Glomerular visceral epithelial cell (primary cell): Measurements from ENCODE around the gene KRTAP13-3.

Source experiments
- DNase-seq: peaks from one replicate; pipeline ENCODE4 v3.0.0-alpha.2; 2016; ENCODE audit errors: extremely low spot score

The KRTAP13-3 gene, protein sequence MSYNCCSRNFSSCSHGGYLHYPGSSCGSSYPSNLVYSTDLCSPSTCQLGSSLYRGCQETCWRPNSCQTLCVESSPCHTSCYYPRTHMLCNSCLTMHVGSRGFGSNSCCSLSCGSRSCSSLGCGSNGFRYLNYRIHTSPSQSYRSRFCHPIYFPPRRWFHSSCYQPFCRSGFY

DNA sequence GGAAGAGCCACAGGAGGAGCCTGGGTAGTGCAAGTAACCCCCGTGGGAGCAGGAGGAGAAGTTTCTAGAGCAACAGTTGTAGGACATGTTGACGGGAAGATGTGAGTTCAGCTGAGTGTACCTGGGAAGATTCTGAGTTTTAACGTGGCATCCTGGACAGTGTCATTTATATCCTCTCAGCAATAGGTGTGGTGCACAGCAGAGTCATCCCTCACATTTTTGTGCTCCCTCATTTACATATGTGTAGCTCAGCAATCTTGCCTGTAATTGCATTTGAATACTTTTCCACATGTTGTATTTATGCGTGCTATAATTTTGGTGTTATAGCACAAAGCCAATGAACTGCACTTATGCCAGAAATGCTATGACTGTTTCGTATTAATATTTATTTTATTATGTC, at the start of gene KRTAP13-3:
Gene KRTAP13-3, minus strand, starts transcription at position 101 of the 400 bp plus-strand sequence. Its CDS starts 14 bp downstream, at position 87.
- no peak for DNase-seq

DNA sequence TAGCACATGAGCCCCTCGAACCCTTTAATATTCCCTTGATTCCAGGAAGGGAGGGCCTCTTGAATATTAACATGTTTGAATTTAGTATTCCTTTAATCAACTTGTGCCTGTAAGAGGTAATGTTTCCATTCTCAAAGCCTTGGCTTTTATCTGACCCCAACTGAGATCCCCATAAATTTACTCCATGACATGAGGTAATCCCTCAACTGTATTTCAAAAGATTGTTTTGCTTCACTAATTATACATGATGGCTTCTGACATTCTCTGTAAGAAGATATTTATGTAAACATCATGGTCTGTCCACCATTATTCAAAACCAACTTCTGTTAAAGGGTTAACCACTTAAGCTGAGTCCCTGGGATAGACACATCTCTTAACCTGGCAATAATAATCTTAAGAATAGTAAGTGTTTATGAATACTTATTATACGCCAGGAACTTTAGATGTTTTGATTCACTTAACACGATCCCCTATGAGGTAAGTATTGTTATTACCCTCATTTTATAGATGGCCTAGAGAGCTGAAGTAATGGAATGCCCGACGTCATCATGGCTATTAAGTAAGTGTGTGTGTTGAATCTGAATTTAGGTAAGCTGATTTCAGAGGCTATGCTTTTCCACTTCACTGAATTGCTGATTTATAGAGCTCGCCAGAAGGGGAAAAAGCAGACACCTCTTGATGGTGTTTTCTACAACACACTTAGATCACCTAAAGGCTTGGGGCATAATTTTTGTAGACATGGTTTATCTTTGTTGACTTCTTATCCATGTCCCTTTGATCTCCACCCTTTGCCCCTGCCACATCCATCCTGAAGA, 43.4 kb upstream of the KRTAP13-3 start:
- no peak for DNase-seq

DNA sequence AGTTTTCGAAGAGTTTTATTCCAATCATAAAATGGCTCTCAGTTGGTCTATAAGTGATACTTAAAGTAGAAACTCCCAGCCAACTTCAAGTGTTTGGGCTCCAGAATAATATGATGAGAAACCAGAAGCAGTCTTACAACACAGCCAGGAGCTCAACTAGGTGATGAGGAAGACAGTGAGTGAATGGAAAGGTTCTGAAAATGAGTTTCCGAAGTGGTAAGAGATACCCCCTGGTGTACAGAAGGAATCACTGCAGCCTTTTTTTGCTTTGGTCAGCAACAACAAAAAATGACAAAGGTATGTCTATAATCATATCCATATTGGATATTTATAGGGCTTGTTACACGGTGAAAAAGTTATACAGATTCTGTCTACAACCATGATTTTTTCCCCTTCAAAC, 38.0 kb upstream of the KRTAP13-3 start:
- no peak for DNase-seq

DNA sequence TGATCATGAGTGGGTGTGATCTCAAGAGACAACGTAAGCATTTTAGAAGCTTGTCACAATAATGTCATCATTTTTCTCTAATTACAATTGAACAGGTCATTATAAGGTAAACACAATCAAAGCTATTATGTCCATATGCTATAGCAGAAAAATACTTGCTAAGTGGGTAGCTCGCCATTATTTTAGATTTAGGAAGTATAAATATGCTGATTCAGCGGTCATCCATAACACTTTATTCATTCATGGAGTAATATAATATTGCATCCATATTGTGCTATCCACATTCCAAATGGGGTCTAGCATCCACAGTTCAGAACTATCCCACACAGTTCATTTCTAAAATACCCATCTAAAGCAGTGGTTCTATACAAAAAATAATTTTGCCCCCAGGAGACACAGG, 22.8 kb upstream of the KRTAP13-3 start:
- DNase-seq = no peak

DNA sequence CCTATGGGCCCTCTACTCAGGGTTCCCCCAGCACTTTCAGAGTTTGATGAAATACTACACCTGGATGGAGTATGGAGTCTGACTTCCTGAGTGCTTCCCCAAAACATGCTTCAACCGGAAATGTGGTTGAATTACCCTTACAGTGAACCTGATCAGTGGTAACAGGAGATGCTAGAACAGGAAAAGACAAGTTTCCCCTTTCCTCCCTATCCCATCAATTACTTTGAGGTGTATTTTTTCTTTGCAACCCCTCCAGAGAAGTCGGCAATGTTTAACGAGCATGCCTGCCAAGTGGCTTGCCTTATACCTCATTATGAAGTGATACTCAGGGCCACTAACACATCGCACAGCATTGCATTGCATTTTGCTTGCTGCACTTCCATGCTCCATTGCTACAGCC, 21.3 kb upstream of the KRTAP13-3 start:
- no peak for DNase-seq

DNA sequence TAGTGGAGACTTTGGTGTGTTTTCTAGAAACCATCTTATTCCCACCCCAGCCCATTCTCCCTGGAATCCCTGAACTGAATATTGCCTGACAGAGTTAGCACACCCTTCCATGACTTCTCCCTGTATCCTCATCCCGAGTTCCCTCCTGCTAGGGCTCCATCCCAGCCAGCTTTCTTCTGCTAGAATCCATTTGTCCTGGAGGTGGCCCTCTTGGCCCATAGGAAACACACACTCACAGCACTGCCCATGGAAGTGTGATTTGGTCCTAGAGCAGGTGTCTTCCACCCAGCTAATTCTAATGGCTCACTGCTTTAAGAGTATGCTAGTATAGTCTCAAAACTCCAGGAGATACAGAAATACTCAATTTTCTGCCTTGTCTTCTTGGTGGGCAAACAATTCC, 18.5 kb upstream of the KRTAP13-3 start:
- no peak for DNase-seq

DNA sequence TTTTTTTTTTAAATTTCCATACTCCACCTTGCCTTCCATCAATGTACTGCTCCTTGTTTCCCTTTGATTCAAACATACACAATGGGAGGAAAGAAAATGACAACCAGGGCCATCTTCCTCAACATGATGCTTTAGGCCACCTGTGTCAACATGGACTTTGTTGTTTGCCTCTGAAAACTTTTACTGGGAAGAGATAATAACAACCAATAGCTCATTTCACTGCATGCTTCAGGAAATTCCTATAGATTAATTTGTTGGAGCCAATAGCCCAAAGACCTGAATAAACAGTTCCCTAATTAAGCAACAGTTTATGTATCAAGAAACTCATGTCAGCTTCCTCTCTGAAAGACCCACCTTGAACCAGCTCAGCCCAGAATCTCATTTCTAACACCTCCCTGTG, 17.5 kb upstream of the KRTAP13-3 start:
- DNase-seq = no peak

DNA sequence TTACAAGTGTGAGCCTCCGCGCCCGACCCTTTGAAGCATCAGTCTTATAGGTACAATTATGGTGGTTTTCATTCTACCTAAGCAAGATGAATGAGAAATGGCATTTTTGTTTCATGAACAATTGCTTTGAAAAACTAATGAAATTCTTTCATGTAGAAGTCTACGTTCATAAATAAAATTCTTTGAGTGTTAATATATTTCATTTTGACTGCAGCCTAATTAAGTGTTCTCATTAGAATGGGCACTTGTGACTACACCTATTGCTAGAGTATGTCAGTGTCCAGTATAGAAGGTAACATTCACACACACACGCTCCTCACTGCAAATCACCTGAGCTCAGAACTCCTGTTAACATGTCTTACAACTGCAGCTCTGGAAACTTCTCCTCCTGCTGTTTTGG, 14.2 kb upstream of the KRTAP13-3 start, which contains the start of gene KRTAP15-1:
Gene KRTAP15-1, plus strand, starts transcription at position 301 of the 400 bp plus-strand sequence. Its CDS starts 53 bp downstream, at position 354.
- DNase-seq = no peak

DNA sequence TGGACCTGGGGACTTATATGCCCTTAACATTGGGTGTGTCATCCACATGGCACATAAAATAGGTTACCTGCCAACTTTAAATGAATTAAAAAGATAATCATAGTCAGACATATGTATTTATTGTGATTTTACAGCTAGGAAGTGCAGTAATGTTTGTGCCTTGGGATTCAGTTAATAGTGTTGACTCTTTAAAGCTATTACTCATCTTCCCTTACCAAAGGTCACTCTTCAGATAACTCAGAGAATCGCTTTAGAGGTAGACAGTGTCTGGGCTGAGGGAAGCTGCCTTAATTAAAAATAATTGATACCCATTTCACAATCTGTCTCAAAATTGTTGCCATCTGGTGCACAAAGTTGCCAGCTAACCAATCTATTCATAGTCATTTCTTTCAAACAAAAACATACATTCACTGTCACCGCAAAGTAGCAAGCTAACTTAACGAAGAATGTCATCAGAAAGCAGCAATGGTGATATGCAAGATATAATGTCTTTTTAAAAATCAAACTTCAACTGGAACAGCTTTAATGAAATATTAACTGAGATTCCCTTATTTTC, 11.4 kb upstream of the KRTAP13-3 start:
- no peak for DNase-seq

DNA sequence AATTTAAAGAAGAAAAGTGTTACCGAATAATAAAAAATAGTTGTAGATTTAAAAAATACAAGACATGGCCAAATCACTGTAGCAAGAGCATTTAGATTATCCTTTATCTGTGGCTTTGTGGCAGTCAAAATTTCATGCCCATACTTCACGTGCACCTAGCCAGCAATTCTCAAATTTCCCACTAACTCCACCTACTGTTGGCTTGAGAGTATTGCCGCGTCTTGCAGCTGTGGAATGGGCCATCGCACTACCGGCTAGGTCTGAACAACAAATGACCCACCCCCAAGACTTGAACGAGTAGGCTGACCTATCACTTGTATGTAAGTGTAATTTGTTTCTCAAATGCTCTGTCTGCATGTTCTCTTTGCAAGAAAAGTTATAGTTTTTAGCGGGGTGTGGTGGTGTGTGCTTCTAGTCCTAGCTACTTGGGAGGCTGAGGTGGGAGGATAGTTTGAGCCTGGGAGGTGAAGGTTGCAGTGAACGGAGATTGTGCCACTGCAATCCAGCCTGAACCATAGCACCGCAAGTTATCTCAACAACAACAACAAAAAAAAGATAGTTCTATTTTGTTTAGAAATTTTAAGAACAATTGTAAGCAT, 8.4 kb upstream of the KRTAP13-3 start:
- DNase-seq = no peak

DNA sequence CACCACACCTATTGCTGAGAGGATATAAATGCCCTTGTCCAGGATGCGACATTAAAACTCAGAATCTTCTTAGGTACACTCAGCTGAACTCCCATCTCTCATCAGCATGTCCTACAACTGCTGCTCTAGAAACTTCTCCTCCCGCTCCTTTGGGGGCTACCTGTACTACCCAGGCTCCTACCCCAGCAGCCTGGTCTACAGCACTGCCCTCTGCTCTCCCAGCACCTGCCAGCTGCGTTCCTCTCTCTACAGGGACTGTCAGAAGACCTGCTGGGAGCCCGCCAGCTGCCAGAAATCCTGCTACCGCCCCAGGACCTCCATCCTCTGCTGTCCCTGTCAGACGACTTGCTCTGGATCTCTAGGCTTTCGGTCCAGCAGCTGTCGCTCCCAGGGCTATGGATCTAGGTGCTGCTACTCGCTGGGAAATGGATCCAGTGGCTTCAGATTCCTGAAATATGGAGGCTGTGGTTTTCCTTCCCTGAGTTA, 4.5 kb upstream of the KRTAP13-3 start, which contains the start of gene KRTAP13-4:
Gene KRTAP13-4, plus strand, starts transcription at position 51 of the 486 bp plus-strand sequence. Its CDS starts 56 bp downstream, at position 107.
- no peak for DNase-seq

DNA sequence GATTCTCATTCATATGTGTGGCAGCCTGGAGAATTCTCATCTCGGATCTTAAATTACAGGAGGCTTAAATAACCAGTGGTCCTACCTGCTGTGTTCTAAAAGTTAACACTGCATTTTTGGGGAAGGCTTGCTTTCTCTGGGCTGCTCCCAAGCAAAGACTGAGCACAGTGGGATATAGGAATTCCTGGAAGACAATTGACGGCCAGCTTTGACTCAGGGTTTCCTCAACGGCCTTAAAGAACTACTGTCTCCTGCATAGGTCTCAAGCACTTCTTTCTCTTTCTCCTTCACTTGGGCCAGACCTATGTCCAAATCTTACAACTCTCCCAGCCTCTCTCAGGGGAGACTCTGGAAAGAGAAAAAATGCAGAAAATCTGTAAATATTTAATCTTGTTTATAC, 1.0 kb upstream of the KRTAP13-3 start:
- DNase-seq = no peak

DNA sequence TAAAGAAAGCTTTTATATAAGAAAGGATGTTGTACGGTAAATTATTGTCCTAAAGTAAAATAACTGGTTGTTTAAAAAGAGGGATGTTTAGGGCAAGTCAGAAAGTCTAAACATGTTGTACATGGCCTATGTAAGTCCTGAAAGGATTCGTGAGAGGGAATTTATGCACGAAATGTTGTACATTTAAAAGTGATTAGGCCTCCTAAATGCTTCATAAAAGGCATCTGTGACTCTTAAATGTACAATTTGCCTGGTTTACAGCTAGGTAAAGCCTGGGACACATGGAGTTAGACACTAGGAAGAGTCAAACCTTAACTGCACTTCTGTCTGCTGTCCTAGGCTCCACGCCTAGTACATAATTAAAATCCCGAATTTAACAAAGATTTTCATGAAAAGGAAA, 9.7 kb downstream of the KRTAP13-3 start:
- no peak for DNase-seq

DNA sequence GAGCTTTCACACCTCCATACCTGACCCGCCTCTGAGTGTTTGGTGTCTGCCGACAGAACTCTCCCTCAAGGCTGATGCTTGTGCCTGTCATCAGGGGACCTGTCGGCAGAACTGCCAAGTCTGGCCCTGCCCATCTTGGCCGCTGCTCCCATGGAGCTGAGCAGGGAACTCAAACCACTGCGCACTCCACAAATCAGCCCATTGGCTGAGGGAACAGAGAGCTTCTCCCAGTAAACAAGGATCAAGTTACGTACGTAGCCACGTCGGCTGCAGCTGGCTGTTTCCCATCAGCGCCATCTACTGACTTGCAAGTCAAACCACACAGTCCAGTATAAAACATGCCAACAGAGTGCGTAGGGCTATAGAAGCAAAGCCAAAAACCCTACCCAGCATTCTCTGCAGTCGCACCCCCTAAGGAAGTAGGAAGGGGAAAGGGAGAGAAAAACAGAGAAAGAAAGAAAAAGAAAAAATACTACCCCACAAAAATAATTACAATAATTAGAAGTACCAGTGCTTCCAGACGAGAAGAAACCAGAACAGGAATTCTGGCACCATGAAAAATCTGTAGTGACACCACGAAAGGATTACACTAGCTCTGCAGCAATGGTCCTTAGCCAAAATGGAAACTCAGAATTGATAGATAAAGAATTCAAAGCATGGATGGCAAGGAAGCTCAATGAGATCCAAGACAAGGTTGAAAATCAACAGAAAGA, 16.8 kb downstream of the KRTAP13-3 start:
- DNase-seq = no peak

DNA sequence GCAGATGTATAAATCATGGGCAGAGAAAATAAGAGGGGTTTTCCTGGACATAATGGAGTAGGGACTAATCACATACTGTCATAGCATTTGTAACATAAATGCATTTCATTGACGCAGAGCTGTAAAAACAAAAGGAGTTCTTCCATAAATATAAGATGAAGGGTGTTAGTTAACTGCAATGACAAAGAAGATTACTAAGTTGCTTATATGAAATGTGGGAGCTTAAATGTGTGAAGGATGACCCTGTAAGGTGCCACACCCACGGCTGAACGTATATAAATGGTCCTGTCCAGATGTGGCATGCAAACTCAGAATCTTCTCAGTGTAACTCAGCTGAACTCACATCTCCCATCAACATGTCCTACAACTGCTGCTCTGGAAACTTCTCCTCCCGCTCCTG, 30.0 kb downstream of the KRTAP13-3 start, which contains the start of gene KRTAP13-1:
Gene KRTAP13-1, plus strand, starts transcription at position 301 of the 400 bp plus-strand sequence. Its CDS starts 56 bp downstream, at position 357.
- no peak for DNase-seq

DNA sequence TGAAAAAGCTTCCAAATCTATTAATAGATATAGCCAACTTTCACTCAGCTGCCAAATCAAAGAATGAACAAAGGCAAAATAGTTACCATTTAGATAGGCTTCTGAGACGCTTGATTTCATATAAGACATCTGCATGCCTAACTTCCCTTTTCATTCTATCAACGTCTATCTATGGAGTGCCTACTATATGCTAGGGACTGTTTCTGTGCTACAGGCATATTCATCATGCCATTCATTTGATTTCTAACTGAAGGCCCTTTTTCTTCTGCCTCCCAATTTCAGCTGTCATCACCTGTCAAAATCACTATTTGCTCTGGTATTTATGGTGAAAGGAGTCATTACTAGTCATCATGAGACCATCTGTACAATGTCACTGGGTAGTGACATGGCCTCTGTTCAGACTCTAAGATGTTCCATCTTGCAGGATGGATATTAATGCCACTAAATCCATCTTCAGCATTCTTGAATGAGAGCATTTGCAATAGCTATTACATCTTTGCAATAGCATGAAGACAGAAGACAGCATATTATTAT, 34.2 kb downstream of the KRTAP13-3 start:
- DNase-seq = no peak

DNA sequence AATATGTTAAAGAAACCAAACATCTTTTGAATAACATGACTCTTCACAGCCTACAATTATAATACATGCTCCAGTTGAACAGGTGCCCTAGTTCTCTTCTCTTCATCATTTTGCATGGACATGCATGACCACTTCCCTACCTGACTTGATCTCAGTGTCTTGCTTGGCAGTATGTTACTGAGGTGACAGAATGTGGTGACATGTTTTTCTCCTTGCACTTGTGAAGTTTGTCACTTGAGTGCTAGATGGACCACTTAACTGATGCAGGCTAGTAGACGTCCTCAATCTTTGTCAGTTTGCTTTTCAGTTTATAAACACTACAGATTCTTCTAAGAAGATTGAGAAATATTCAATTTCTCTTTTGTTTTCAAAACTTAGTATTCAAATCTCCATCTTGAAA, 43.5 kb downstream of the KRTAP13-3 start:
- DNase-seq = no peak
